IMR-90 (cell line): ENCODE results near the gene MMP21. TPM values are rescaled to one million over a fixed set of nuclear protein-coding genes. Genes with fewer than 3 reads are reported as not detected.

Experiments
- ATAC-seq: fragments of 200-7000 bp; cut with Tn5 transposase; 2 replicates; pipeline ENCODE4 v1.9.1; 2020; ENCODE audit warnings: low read depth, mild to moderate bottlenecking, moderate library complexity
- BruUV-seq: library from RNA; stranded (reverse); fragments of 400-500 nt; replicated peaks from 2 replicates; lab custom pipeline; 2021; lab: Mats Ljungman, UMichigan
- CTCF ChIA-PET: fragments of 300-600 bp; formaldehyde crosslinking; extraction: SDS; loops from one replicate; lab custom pipeline; 2021; ENCODE audit warnings: antibody characterized with exemption; lab: Yijun Ruan, JAX
- POLR2A ChIA-PET: fragments of 300-600 bp; sonication (Branson Sonifier 250); formaldehyde crosslinking; loops from one replicate; lab custom pipeline; 2022; ENCODE audit warnings: antibody characterized with exemption; ENCODE audit not compliant: unreplicated experiment; lab: Charles Lee
- DNase-seq: peaks from one replicate; pipeline ENCODE4 v3.0.0; 2013
- H2AFZ ChIP-seq: replicated peaks from 2 replicates; pipeline ENCODE3; 2013; ENCODE audit warnings: low read length, mild to moderate bottlenecking; ENCODE audit not compliant: poor library complexity
- H2AK5ac ChIP-seq: 2 replicates; pipeline ENCODE4 v1.6.1; 2013; ENCODE audit warnings: low read depth, low read length, inconsistent platforms
- H2AK9ac ChIP-seq: replicated peaks from 2 replicates; pipeline ENCODE3; 2013; ENCODE audit warnings: mild to moderate bottlenecking, low read depth, low read length, moderate library complexity; ENCODE audit not compliant: poor library complexity
- H2BK120ac ChIP-seq: 2 replicates; pipeline ENCODE4 v1.6.1; 2013; ENCODE audit warnings: low read depth, low read length, inconsistent platforms
- H2BK15ac ChIP-seq: 3 replicates; pipeline ENCODE4 v1.6.1; 2013; ENCODE audit warnings: low read depth, low read length, inconsistent platforms
- H2BK20ac ChIP-seq: 2 replicates; pipeline ENCODE4 v1.6.1; 2013; ENCODE audit warnings: low read depth, mild to moderate bottlenecking, inconsistent platforms, low read length, moderate library complexity
- H2BK5ac ChIP-seq: 2 replicates; pipeline ENCODE4 v1.6.1; 2013; ENCODE audit warnings: mild to moderate bottlenecking, low read depth, low read length, inconsistent platforms; ENCODE audit not compliant: poor library complexity, severe bottlenecking
- H3K14ac ChIP-seq: replicated peaks from 2 replicates; pipeline ENCODE4 v1.6.1; 2013; ENCODE audit warnings: low read depth, low read length, inconsistent platforms
- H3K18ac ChIP-seq: 2 replicates; pipeline ENCODE4 v1.6.1; 2013; ENCODE audit warnings: low read depth, low read length, control low read depth
- H3K23ac ChIP-seq: 2 replicates; pipeline ENCODE4 v1.6.1; 2013; ENCODE audit warnings: low read depth, low read length, inconsistent platforms
- H3K27ac ChIP-seq: 2 replicates; pipeline ENCODE4 v1.5.1; 2013; ENCODE audit warnings: mild to moderate bottlenecking, control low read depth, low read length; ENCODE audit not compliant: insufficient read depth
- H3K27me3 ChIP-seq: 2 replicates; pipeline ENCODE4 v1.6.1; 2013; ENCODE audit warnings: low read length; ENCODE audit not compliant: control insufficient read depth, insufficient read depth
- H3K36me3 ChIP-seq: 2 replicates; pipeline ENCODE4 v1.6.1; 2013; ENCODE audit warnings: low read length, mixed read lengths; ENCODE audit not compliant: control insufficient read depth, insufficient read depth
- H3K4ac ChIP-seq: 2 replicates; pipeline ENCODE4 v1.6.1; 2013; ENCODE audit warnings: low read depth, low read length, inconsistent platforms
- H3K4me1 ChIP-seq: 2 replicates; pipeline ENCODE4 v1.6.1; 2013; ENCODE audit warnings: low read length, mixed read lengths; ENCODE audit not compliant: control insufficient read depth, insufficient read depth
- H3K4me2 ChIP-seq: 2 replicates; pipeline ENCODE4 v1.6.1; 2013; ENCODE audit warnings: low read depth, mild to moderate bottlenecking, control low read depth, low read length, moderate library complexity
- H3K4me3 ChIP-seq: 2 replicates; pipeline ENCODE4 v1.5.1; 2013; ENCODE audit warnings: low read depth, mild to moderate bottlenecking, control low read depth, low read length, moderate library complexity; ENCODE audit not compliant: insufficient read depth
- H3K56ac ChIP-seq: 2 replicates; pipeline ENCODE4 v1.6.1; 2013; ENCODE audit warnings: low read length, inconsistent platforms; ENCODE audit not compliant: insufficient read depth; ENCODE audit errors: extremely low read depth
- H3K79me1 ChIP-seq, 2 experiments: 2 replicates each; pipeline ENCODE4 v1.6.1; 2013; ENCODE audit warnings: low read length in 2 of 2, inconsistent platforms in 1 of 2, low read depth in 1 of 2
- H3K9ac ChIP-seq: 2 replicates; pipeline ENCODE4 v1.6.1; 2013; ENCODE audit warnings: low read depth, low read length, control low read depth
- H3K9me1 ChIP-seq: 2 replicates; pipeline ENCODE4 v1.6.1; 2013; ENCODE audit warnings: low read length, inconsistent platforms; ENCODE audit not compliant: insufficient read depth
- H3K9me3 ChIP-seq: 2 replicates; pipeline ENCODE4 v1.6.1; 2013; ENCODE audit warnings: low read length; ENCODE audit not compliant: control insufficient read depth, insufficient read depth
- H4K20me1 ChIP-seq: 2 replicates; pipeline ENCODE4 v1.6.1; 2013; ENCODE audit warnings: low read length, inconsistent platforms; ENCODE audit not compliant: insufficient read depth
- H4K5ac ChIP-seq: 2 replicates; pipeline ENCODE4 v1.6.1; 2013; ENCODE audit warnings: mild to moderate bottlenecking, low read depth, low read length, control low read depth
- H4K8ac ChIP-seq, 2 experiments: 2 replicates each; pipeline ENCODE4 v1.6.1; 2013; ENCODE audit warnings: low read depth in 2 of 2, low read length in 2 of 2, control low read depth in 1 of 2, inconsistent platforms in 1 of 2
- H4K91ac ChIP-seq: 2 replicates; pipeline ENCODE4 v1.6.1; 2013; ENCODE audit warnings: low read depth, low read length, inconsistent platforms; ENCODE audit not compliant: insufficient read depth
- BHLHE40 ChIP-seq: fragments of 150-350 bp; IDR thresholded peaks from 2 replicates; pipeline ENCODE4 v1.6.1; 2016; ENCODE audit warnings: mild to moderate bottlenecking, low read depth, low read length
- CHD1 ChIP-seq: IDR thresholded peaks from 2 replicates; pipeline ENCODE4 v1.6.1; 2012; ENCODE audit warnings: low read depth, low read length, improper control_type of control experiment
- FOS ChIP-seq: fragments of 150-350 bp; IDR thresholded peaks from 2 replicates; pipeline ENCODE4 v1.6.1; 2016; ENCODE audit warnings: low read depth, low read length
- MAFK ChIP-seq: IDR thresholded peaks from 2 replicates; pipeline ENCODE4 v1.6.1; 2012; ENCODE audit warnings: low read depth, low read length, improper control_type of control experiment
- NFE2L2 ChIP-seq: fragments of 150-350 bp; IDR thresholded peaks from 2 replicates; pipeline ENCODE4 v1.6.1; 2016; ENCODE audit warnings: low read depth, mild to moderate bottlenecking, low read length
- POLR2A ChIP-seq: IDR thresholded peaks from 2 replicates; pipeline ENCODE4 v1.6.1; 2012; ENCODE audit warnings: mild to moderate bottlenecking, low read depth, low read length
- RAD21 ChIP-seq: IDR thresholded peaks from 2 replicates; pipeline ENCODE4 v1.6.1; 2012; ENCODE audit warnings: low read length, improper control_type of control experiment
- RCOR1 ChIP-seq: IDR thresholded peaks from 2 replicates; pipeline ENCODE4 v1.6.1; 2012; ENCODE audit warnings: mild to moderate bottlenecking, low read length, improper control_type of control experiment; ENCODE audit not compliant: insufficient replicate concordance
- RFX5 ChIP-seq: IDR thresholded peaks from 2 replicates; pipeline ENCODE4 v1.8.0; 2012; ENCODE audit warnings: low read depth, mild to moderate bottlenecking, low read length, moderate library complexity
- SMC3 ChIP-seq: fragments of 150-350 bp; IDR thresholded peaks from 2 replicates; pipeline ENCODE4 v1.6.1; 2016; ENCODE audit warnings: low read depth, mild to moderate bottlenecking, antibody characterized with exemption, low read length, moderate library complexity
- WGBS, 2 experiments: methylation state at CpG; one replicate each; pipeline versions ENCODE4 v1.1.5 to v1.1.7; 2013; ENCODE audit warnings: missing lambda C conversion rate in 2 of 2; ENCODE audit not compliant: insufficient read length in 1 of 2; ENCODE audit errors: extremely low coverage in 2 of 2; 5-methylcytosine and 5-hydroxymethylcytosine counted together
- dilution Hi-C: fragments of 300-500 bp; cut with HindIII; formaldehyde crosslinking; loops from one replicate; pipeline ENCODE4 v1.14.3; 2018; ENCODE audit warnings: low sequenced_read_pairs; ENCODE audit not compliant: unreplicated experiment
- in situ Hi-C: fragments of 300-500 bp; cut with MboI; formaldehyde crosslinking; loops from 3 replicates; pipeline ENCODE4 v1.14.3; 2019; ENCODE audit warnings: low sequenced_read_pairs, inconsistent platforms, mixed read lengths
- intact Hi-C: fragments of 100-400 bp; cut with micrococcal nuclease; formaldehyde crosslinking; loops from 2 replicates; pipeline ENCODE4 v1.10.0; 2022
- polyA plus RNA-seq, 3 experiments: library from polyadenylated mRNA; depleted of rRNA; stranded (reverse); fragments of >200 nt; gene quantifications; 2 replicates each; pipeline ENCODE4 v1.2.3, GENCODE V29; 2012; ENCODE audit warnings: low replicate concordance in 1 of 3
- total RNA-seq: library from RNA; depleted of rRNA; stranded (reverse); fragments of >200 nt; gene quantifications from 2 replicates; pipeline ENCODE4 v1.2.3, GENCODE V29; 2012
- TF ChIP-seq, protein P1 (sequence below): conservative IDR thresholded peaks from 2 replicates; pipeline ENCODE4 v1.5.1; 2012; ENCODE audit warnings: mild to moderate bottlenecking, low read depth, low read length, improper control_type of control experiment

Gene MMP21
- total and polyA plus RNA-seq, 2 of the 4 experiments (the other 2 are of a cell fraction): not detected

DNA sequence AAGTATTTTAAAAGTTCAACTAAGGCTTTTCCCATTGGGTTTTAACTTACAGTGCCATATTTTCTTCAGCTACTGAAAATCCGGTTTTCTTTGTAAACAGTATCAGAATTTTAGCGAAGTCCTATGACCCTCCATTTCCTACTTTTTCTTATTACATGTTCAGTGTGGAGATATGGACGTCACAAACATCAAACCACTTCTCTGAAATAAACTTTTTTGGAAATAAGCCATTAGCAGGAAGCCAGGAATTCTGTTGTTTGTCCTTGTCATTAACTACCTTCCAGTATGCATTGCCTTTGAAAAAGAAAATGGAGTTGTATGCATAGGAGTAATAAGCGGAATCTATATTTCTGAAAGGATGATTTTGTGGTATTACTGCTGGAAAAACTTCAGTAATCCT lies 9.1 kb downstream of the MMP21 start:
- no peak overlapping the region for H4K91ac ChIP-seq
- no peak overlapping the region for H3K18ac ChIP-seq
- H2BK120ac ChIP-seq: no peak overlapping the region
- H3K9me3 ChIP-seq: no peaks in the 10 kb centered on the region
- ATAC-seq: no peak
- no TSS peak for BruUV-seq
- H3K4ac ChIP-seq: no peak overlapping the region
- no peak overlapping the region for H3K56ac ChIP-seq
- dilution Hi-C loops: no loop called here
- no peak overlapping the region for H2BK20ac ChIP-seq
- DNase-seq: no peak
- no peaks in the 10 kb centered on the region for H4K20me1 ChIP-seq
- H3K9me1 ChIP-seq: no peaks in the 10 kb centered on the region
- in situ Hi-C loops: no loop called here
- no peak overlapping the region for H2AK9ac ChIP-seq
- no peak overlapping the region for H2AK5ac ChIP-seq
- H3K79me1 ChIP-seq: no peaks in the 10 kb centered on the region
- no peak overlapping the region for H2BK5ac ChIP-seq
- H3K36me3 ChIP-seq: peaks cover 22% of the 10 kb centered on the region
- H3K23ac ChIP-seq: no peak overlapping the region
- no peak overlapping the region for H3K27ac ChIP-seq
- H3K9ac ChIP-seq: no peak overlapping the region
- TF ChIP-seq POLR2A (no peak), RCOR1 (no peak), SMC3 (no peak), CHD1 (no peak), BHLHE40 (no peak), FOS (no peak), RFX5 (no peak), NFE2L2 (no peak), RAD21 (no peak), MAFK (no peak)
- TF ChIP-seq, protein P1, sequence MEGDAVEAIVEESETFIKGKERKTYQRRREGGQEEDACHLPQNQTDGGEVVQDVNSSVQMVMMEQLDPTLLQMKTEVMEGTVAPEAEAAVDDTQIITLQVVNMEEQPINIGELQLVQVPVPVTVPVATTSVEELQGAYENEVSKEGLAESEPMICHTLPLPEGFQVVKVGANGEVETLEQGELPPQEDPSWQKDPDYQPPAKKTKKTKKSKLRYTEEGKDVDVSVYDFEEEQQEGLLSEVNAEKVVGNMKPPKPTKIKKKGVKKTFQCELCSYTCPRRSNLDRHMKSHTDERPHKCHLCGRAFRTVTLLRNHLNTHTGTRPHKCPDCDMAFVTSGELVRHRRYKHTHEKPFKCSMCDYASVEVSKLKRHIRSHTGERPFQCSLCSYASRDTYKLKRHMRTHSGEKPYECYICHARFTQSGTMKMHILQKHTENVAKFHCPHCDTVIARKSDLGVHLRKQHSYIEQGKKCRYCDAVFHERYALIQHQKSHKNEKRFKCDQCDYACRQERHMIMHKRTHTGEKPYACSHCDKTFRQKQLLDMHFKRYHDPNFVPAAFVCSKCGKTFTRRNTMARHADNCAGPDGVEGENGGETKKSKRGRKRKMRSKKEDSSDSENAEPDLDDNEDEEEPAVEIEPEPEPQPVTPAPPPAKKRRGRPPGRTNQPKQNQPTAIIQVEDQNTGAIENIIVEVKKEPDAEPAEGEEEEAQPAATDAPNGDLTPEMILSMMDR: no peak
- no peak overlapping the region for H4K5ac ChIP-seq
- H3K14ac ChIP-seq: no peak overlapping the region
- POLR2A ChIA-PET: no interaction called here
- H3K4me1 ChIP-seq: no peaks in the 10 kb centered on the region
- intact Hi-C loops: no loop called here
- WGBS, 2 experiments: no CpG with 5 or more reads among the region's 4 CpGs
- H2AFZ ChIP-seq: no peak overlapping the region
- no peaks in the 10 kb centered on the region for H3K27me3 ChIP-seq
- H2BK15ac ChIP-seq: no peak overlapping the region
- H3K4me3 ChIP-seq: no peak overlapping the region
- no peak overlapping the region for H4K8ac ChIP-seq
- no peak overlapping the region for H3K4me2 ChIP-seq
- CTCF ChIA-PET: no interaction called here
